Thoracic aorta (tissue), 2 donors: ENCODE results near the gene ATP7B. TPM values are rescaled to one million over a fixed set of nuclear protein-coding genes. Genes with fewer than 3 reads are reported as not detected.

Source experiments
- ATAC-seq: fragments of 150-250 bp; one replicate; pipeline ENCODE4 v1.8.0; 2017; ENCODE audit warnings: low read depth; ENCODE audit not compliant: insufficient number of reproducible peaks, low FRiP score
- DNase-seq: peaks from one replicate; pipeline ENCODE4 v3.0.0-alpha.2; 2020; ENCODE audit warnings: low spot score
- H3K27ac ChIP-seq, 2 donors: fragments of 200-600 bp; sonication (generic); 1 replicate in 1 of 2; 2 replicates in 1 of 2; pipeline ENCODE4 v1.5.1; 2016; ENCODE audit warnings: mild to moderate bottlenecking in 2 of 2, moderate library complexity in 2 of 2
- H3K27me3 ChIP-seq: fragments of 200-600 bp; sonication (generic); replicated peaks from 2 replicates; pipeline ENCODE4 v1.6.0; 2016; ENCODE audit warnings: mild to moderate bottlenecking; ENCODE audit not compliant: insufficient read depth
- H3K36me3 ChIP-seq: fragments of 200-600 bp; sonication (generic); one replicate; pipeline ENCODE4 v1.5.1; 2016
- H3K4me1 ChIP-seq, 2 donors: fragments of 200-600 bp; sonication (generic); 1 replicate in 1 of 2; 2 replicates in 1 of 2; pipeline versions ENCODE4 v1.5.1 to v1.6.0; 2016; ENCODE audit warnings: low read depth in 2 of 2, mild to moderate bottlenecking in 1 of 2; ENCODE audit not compliant: control insufficient read depth in 1 of 2
- H3K4me3 ChIP-seq: fragments of 200-600 bp; sonication (generic); 2 replicates; pipeline ENCODE4 v1.5.1; 2016; ENCODE audit warnings: mild to moderate bottlenecking
- H3K9me3 ChIP-seq: fragments of 200-600 bp; sonication (generic); 2 replicates; pipeline ENCODE4 v1.5.1; 2016
- CTCF ChIP-seq: fragments of 200-600 bp; sonication (generic); IDR thresholded peaks from one replicate; pipeline ENCODE4 v1.5.1; 2019; ENCODE audit warnings: antibody characterized with exemption
- total RNA-seq, 2 donors: library from RNA; depleted of rRNA; stranded (reverse); fragments of >200 nt; gene quantifications; one replicate each; pipeline versions ENCODE4 v1.1.0 to v1.2.3, GENCODE V29; 2016

The ATP7B gene
- total RNA-seq, 2 donors from 2014 or later, result 6.8 to 7.1 TPM

DNA sequence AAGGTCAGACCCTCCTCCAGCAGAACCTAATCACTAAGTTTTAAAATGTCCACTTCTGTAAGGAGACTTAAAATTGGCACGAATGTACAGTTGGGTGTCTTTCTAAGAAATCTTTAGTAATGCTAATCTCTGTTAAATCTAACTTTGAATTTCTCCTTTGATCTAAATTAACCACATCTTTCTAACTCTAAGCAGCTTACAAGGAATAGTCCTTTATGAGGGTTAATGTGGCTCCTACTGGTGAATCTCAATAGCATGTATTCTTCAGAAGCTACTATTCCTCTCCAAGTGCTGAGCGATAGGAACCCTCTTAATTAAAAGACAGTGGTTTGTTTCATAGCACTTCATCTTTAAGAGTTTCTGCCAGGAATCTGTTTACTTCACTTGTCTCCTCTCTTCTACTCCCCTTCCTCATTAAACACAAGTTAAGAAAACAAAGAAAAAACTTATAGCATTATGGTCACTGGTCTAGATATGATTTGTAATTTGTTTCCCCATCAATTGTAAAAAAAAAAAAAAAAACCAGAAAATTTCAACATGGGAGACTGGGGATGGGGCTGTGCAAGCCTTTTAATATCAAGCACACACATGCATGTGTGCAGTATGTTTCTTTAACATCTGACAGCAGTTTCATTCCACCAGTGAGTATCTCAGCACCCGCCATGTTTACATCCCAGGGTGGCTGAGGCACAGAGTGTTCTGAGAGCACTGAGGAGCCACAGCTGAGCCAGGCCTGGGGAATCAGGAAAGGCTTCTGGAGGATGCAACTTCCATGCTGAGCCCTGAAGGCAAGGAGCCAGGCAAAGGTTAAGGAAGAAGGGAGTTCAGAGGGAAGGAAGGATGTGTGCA lies 57.7 kb downstream of the ATP7B start:
- H3K27ac ChIP-seq, result no peak overlapping the region
- no peak for TF ChIP-seq CTCF
- ATAC-seq, result no peak
- H3K9me3 ChIP-seq, result no peaks in the 10 kb centered on the region
- no peak for DNase-seq
- no peaks in the 10 kb centered on the region for H3K27me3 ChIP-seq
- H3K36me3 ChIP-seq, result no peaks in the 10 kb centered on the region
- no peaks in the 10 kb centered on the region for H3K4me1 ChIP-seq
- H3K4me3 ChIP-seq, result no peak overlapping the region

GRCh38 chr13:51950722-51951121 lies 60.5 kb downstream of the ATP7B start:
- no peak for ATAC-seq
- H3K4me1 ChIP-seq, result no peaks in the 10 kb centered on the region

GRCh38 chr13:51946163-51946669 lies 65.0 kb downstream of the ATP7B start:
- DNase-seq (no peak), ATAC-seq (no peak)
- no peak overlapping the region for H3K27ac ChIP-seq
- no peak overlapping the region for H3K4me3 ChIP-seq
- H3K27me3 ChIP-seq, result no peaks in the 10 kb centered on the region
- no peak for TF ChIP-seq CTCF
- H3K36me3 ChIP-seq, result peaks cover 19% of the 10 kb centered on the region
- no peaks in the 10 kb centered on the region for H3K4me1 ChIP-seq
- no peaks in the 10 kb centered on the region for H3K9me3 ChIP-seq

More at GRCh38 chr13:51950722-51951121, 60.5 kb downstream of the ATP7B start:
- H3K4me3 ChIP-seq, result no peak overlapping the region
- peaks cover 7% of the 10 kb centered on the region for H3K36me3 ChIP-seq
- DNase-seq, result no peak
- no peaks in the 10 kb centered on the region for H3K27me3 ChIP-seq
- H3K27ac ChIP-seq, result no peak overlapping the region
- no peak for TF ChIP-seq CTCF
- H3K9me3 ChIP-seq, result no peaks in the 10 kb centered on the region

GRCh38 chr13:51945149-51945548 lies 66.1 kb downstream of the ATP7B start:
- Histone ChIP-seq H3K4me3 (no peak overlapping the region), H3K4me1 (no peaks in the 10 kb centered on the region), H3K27ac (no peak overlapping the region), H3K9me3 (no peaks in the 10 kb centered on the region), H3K27me3 (no peaks in the 10 kb centered on the region), H3K36me3 (peaks cover 27% of the 10 kb centered on the region)
- ATAC-seq, result no peak
- TF ChIP-seq CTCF, result no peak
- no peak for DNase-seq

DNA sequence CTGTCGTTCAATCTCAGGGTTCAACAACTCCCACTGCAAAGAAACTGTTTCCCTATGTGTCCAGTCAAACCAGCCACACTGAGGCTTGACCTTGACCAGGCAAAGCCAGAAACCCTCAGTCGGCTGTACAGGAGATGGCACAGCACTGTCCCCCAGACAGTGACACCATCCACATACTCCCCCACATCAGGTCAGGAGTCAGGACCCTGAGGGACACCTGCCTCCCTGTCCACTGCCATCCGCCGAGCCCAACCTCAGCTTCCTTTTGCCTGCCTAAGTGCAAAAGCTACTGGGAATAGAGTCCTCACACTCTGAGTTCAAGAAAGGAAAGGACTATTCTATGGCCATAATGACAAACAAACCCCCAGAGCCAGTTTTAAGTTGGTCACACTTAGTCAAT lies 66.8 kb downstream of the ATP7B start:
- no peak for TF ChIP-seq CTCF
- Histone ChIP-seq H3K36me3 (peaks cover 27% of the 10 kb centered on the region), H3K4me1 (no peaks in the 10 kb centered on the region), H3K9me3 (no peaks in the 10 kb centered on the region), H3K27ac (no peak overlapping the region), H3K27me3 (no peaks in the 10 kb centered on the region), H3K4me3 (no peak overlapping the region)
- ATAC-seq, result no peak
- no peak for DNase-seq
